HL-60 (cell line): ENCODE measurements around the gene IGSF9.

Experiments used
- DNase-seq, 2 experiments: peaks; one replicate each; pipeline ENCODE4 v3.0.0-alpha.2; 2010 to 2020; ENCODE audit warnings: low read depth in 1 of 2, low spot score in 1 of 2
- H3K27ac ChIP-seq: fragments of 250-450 bp; sonication (Bioruptor Pico); replicated peaks from 2 replicates; pipeline ENCODE4 v1.5.1; 2020; ENCODE audit warnings: mild to moderate bottlenecking, moderate library complexity
- H3K27me3 ChIP-seq: fragments of 250-450 bp; sonication (Bioruptor Pico); 2 replicates; pipeline ENCODE4 v1.5.1; 2021; ENCODE audit warnings: mild to moderate bottlenecking, moderate library complexity; ENCODE audit not compliant: insufficient read depth, poor library complexity, severe bottlenecking
- H3K4me3 ChIP-seq: replicated peaks from 2 replicates; pipeline ENCODE4 v1.5.1; 2011; ENCODE audit warnings: mild to moderate bottlenecking, control low read depth, low read length; ENCODE audit not compliant: insufficient read depth
- CTCF ChIP-seq: IDR thresholded peaks from one replicate; pipeline ENCODE4 v1.5.1; 2011; ENCODE audit warnings: low read length, control low read depth, inconsistent platforms; ENCODE audit not compliant: insufficient read depth
- GABPA ChIP-seq: IDR thresholded peaks from 2 replicates; pipeline ENCODE4 v1.6.1; 2012; ENCODE audit warnings: low read depth
- POLR2AphosphoS5 ChIP-seq: IDR thresholded peaks from 2 replicates; pipeline ENCODE4 v1.6.1; 2012; ENCODE audit warnings: low read depth
- REST ChIP-seq: IDR thresholded peaks from 2 replicates; pipeline ENCODE4 v1.6.1; 2012; ENCODE audit warnings: low read depth; ENCODE audit not compliant: insufficient replicate concordance
- SPI1 ChIP-seq: IDR thresholded peaks from 2 replicates; pipeline ENCODE4 v1.6.1; 2012; ENCODE audit warnings: low read depth, mild to moderate bottlenecking, borderline replicate concordance

Gene IGSF9

GRCh38 chr1:159974350-159974965 is 29.0 kb upstream of the IGSF9 start:
- DNase-seq: no peak

GRCh38 chr1:159973350-159973940 is 28.0 kb upstream of the IGSF9 start:
- Histone ChIP-seq H3K27me3 (peaks cover 11% of the 10 kb centered on the region), H3K4me3 (no peak overlapping the region), H3K27ac (no peak overlapping the region)
- no peak for TF ChIP-seq REST
- no peak for TF ChIP-seq CTCF
- no peak for TF ChIP-seq GABPA
- no peak for TF ChIP-seq POLR2AphosphoS5
- TF ChIP-seq SPI1: no peak
- DNase-seq: no peak

More at GRCh38 chr1:159974350-159974965, 29.0 kb upstream of the IGSF9 start:
- no peak overlapping the region for H3K27ac ChIP-seq
- H3K4me3 ChIP-seq: no peak overlapping the region
- TF ChIP-seq CTCF (no peak), REST (no peak), GABPA (no peak), POLR2AphosphoS5 (no peak), SPI1 (no peak)
- peaks cover 14% of the 10 kb centered on the region for H3K27me3 ChIP-seq

DNA sequence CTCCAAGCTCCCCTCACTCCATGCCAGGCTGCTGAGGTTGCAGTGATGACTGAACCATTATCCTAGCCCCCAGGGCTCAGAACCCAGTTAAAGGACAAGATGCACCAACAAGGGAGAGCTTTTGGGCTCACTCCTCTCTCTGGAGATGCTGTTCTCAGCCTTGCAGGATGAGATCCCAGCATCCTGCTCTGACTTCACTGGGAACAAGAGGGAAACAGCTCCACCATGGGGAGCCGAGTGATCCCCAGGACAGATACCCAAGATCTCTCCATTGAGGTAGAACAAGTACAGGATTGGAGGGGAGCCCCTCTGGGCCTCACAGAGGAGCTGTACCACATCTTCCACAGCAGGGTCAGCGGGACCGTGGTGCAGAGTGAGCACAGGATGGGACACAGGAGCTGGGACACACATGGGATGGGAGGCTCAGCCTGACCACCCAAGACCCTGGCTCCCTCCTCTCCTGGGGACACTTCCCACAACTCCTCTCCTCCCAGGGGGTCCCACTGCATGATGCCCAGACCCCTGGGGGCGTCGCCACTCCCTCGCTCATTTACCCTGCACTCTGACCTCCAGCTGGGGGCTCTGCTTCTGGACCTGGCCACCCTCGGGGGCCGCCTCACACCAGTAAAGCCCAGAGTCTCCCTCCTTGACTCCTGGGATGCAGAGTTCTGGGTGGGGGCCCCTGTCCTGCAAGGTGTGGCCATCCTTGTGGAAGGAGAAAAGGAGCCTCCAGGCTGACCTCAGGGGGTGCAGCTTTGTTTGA is 27.2 kb upstream of the IGSF9 start:
- TF ChIP-seq POLR2AphosphoS5: no peak
- no peak for TF ChIP-seq CTCF
- no peak for TF ChIP-seq REST
- TF ChIP-seq GABPA: no peak
- no peak for TF ChIP-seq SPI1
- H3K27ac ChIP-seq: no peak overlapping the region
- H3K4me3 ChIP-seq: no peak overlapping the region
- H3K27me3 ChIP-seq: peaks cover 9% of the 10 kb centered on the region
- no peak for DNase-seq
